Measurements from ENCODE around the gene MOBP.

Gene MOBP

GRCh38 chr3:39542588-39542988, 75.1 kb downstream of the MOBP start:
- DNase-seq, result no peak

- no peak for DNase-seq
Measured at GRCh38 chr3:39548282-39548681, 80.8 kb downstream of the MOBP start.

GRCh38 chr3:39550354-39551051, 83.0 kb downstream of the MOBP start:
- DNase-seq, result no peak

Measured in T1000 (cell line).